Measurements from ENCODE around the gene STX19. TPM values are rescaled to one million over a fixed set of nuclear protein-coding genes. Genes with fewer than 3 reads are reported as not detected.

STX19 gene
- total RNA-seq = not detected in 2 replicates
- not detected in 2 replicates for polyA plus RNA-seq
- 0.15 TPM in 1 of 2 replicates, not detected in the other for polyA plus RNA-seq (2012)
- not detected in 2 replicates for polyA minus RNA-seq (ENCODE audit: low replicate concordance)

GRCh38 chr3:94028093-94028837 lies at the start of gene STX19:
STX19 (minus strand) TSS chr3:94028597; CDS start chr3:94015269, 13,328 bp downstream.
- H4K20me1 ChIP-seq (ENCODE audit: control insufficient read depth, extremely low read depth, insufficient read depth, low read length) = no peaks in the 10 kb centered on the region
- DNase-seq (ENCODE audit: low read depth in 2 of 2) = no peak
- TF ChIP-seq EZH2 (IDR thresholded peaks at IDR 0.05; ENCODE audit: low read length, missing control alignments) (no peak), CTCF (conservative IDR thresholded peaks at IDR 0.05 in 1 of 2, IDR thresholded peaks at IDR 0.05 in 1 of 2; ENCODE audit: low read depth in 1 of 2, low read length in 2 of 2) (no peak)
- no peaks in the 10 kb centered on the region for H3K36me3 ChIP-seq (ENCODE audit: control insufficient read depth, insufficient read depth, low read length)
- no peaks in the 10 kb centered on the region for H3K79me2 ChIP-seq (ENCODE audit: control insufficient read depth, insufficient read depth, low read length)
- no peak within 1 kb of the TSS for H3K9ac ChIP-seq (ENCODE audit: insufficient read depth, low read length)
- no peaks in the 10 kb centered on the region for H3K9me3 ChIP-seq (ENCODE audit: control insufficient read depth, insufficient read depth, low read depth, low read length)
- no peak within 1 kb of the TSS for H3K27ac ChIP-seq (ENCODE audit: insufficient read depth, low read length)
- no peaks in the 10 kb centered on the region for H3K4me1 ChIP-seq (ENCODE audit: control insufficient read depth, extremely low read depth, insufficient read depth, low read length)
- H3K4me2 ChIP-seq (ENCODE audit: extremely low read depth, insufficient read depth, low read length) = no peak within 1 kb of the TSS
- no peak within 1 kb of the TSS for H3K4me3 ChIP-seq (replicated peaks in 1 of 4; ENCODE audit: control extremely low read depth in 1 of 4, insufficient read depth in 1 of 4, low read depth in 3 of 4, low read length in 4 of 4)
- no peak within 1 kb of the TSS for H2AFZ ChIP-seq (ENCODE audit: low read length)
- H3K27me3 ChIP-seq (ENCODE audit: control insufficient read depth, insufficient read depth, low read length) = no peaks in the 10 kb centered on the region

GRCh38 chr3:94076055-94076454 lies 47.7 kb upstream of the STX19 start:
- H3K9me3 ChIP-seq (ENCODE audit: control insufficient read depth, insufficient read depth, low read depth, low read length) = no peaks in the 10 kb centered on the region
- no peak overlapping the region for H3K9ac ChIP-seq (ENCODE audit: insufficient read depth, low read length)
- H2AFZ ChIP-seq (ENCODE audit: low read length) = no peak overlapping the region
- peak in 1 of 2 donors; percentile 74 for DNase-seq (ENCODE audit: low read depth in 2 of 2)
- TF ChIP-seq EZH2 (IDR thresholded peaks at IDR 0.05; ENCODE audit: low read length, missing control alignments) = no peak
- TF ChIP-seq CTCF (conservative IDR thresholded peaks at IDR 0.05 in 1 of 2, IDR thresholded peaks at IDR 0.05 in 1 of 2; ENCODE audit: low read depth in 1 of 2, low read length in 2 of 2) = no peak
- H3K27me3 ChIP-seq (ENCODE audit: control insufficient read depth, insufficient read depth, low read length) = no peaks in the 10 kb centered on the region
- no peak overlapping the region for H3K4me2 ChIP-seq (ENCODE audit: extremely low read depth, insufficient read depth, low read length)
- H3K36me3 ChIP-seq (ENCODE audit: control insufficient read depth, insufficient read depth, low read length) = no peaks in the 10 kb centered on the region
- H3K79me2 ChIP-seq (ENCODE audit: control insufficient read depth, insufficient read depth, low read length) = no peaks in the 10 kb centered on the region
- H3K27ac ChIP-seq (ENCODE audit: insufficient read depth, low read length) = no peak overlapping the region
- no peak overlapping the region for H3K4me3 ChIP-seq (replicated peaks in 1 of 4; ENCODE audit: control extremely low read depth in 1 of 4, insufficient read depth in 1 of 4, low read depth in 3 of 4, low read length in 4 of 4)
- H4K20me1 ChIP-seq (ENCODE audit: control insufficient read depth, extremely low read depth, insufficient read depth, low read length) = no peaks in the 10 kb centered on the region
- H3K4me1 ChIP-seq (ENCODE audit: control insufficient read depth, extremely low read depth, insufficient read depth, low read length) = no peaks in the 10 kb centered on the region

DNA sequence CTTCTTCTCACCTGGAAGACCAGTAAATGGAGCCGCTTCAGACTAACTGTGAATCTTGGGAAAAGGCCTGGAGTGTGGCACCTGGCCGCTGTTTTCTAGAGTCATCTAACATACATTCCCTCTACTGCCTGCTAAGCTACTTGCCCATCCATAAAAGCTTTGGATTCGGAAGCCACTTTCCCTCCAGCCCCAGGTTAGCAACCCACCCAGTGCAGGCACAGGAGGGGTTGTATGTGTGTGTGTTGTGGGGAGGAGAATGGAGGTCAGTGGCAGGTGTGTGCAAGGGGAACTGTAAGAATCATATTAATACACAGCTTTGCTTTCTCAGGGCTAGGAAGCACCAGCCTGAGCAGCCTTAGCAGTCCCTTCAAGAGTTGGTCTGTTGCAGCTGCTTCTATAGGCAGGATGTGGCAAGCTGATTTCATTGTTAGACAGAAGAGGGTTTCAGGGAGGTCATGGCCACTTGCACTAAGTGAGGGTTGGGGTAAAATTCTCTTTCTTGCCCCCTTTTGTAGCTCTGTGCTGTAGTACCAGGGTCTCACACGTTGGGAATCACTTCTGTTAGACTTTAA lies 43.4 kb upstream of the STX19 start:
- no peaks in the 10 kb centered on the region for H3K9me3 ChIP-seq (ENCODE audit: control insufficient read depth, insufficient read depth, low read depth, low read length)
- TF ChIP-seq CTCF (conservative IDR thresholded peaks at IDR 0.05 in 1 of 2, IDR thresholded peaks at IDR 0.05 in 1 of 2; ENCODE audit: low read depth in 1 of 2, low read length in 2 of 2) (no peak), EZH2 (IDR thresholded peaks at IDR 0.05; ENCODE audit: low read length, missing control alignments) (no peak)
- H3K27ac ChIP-seq (ENCODE audit: insufficient read depth, low read length) = no peak overlapping the region
- H2AFZ ChIP-seq (ENCODE audit: low read length) = no peak overlapping the region
- H3K36me3 ChIP-seq (ENCODE audit: control insufficient read depth, insufficient read depth, low read length) = no peaks in the 10 kb centered on the region
- no peak overlapping the region for H3K9ac ChIP-seq (ENCODE audit: insufficient read depth, low read length)
- no peaks in the 10 kb centered on the region for H3K79me2 ChIP-seq (ENCODE audit: control insufficient read depth, insufficient read depth, low read length)
- H3K27me3 ChIP-seq (ENCODE audit: control insufficient read depth, insufficient read depth, low read length) = no peaks in the 10 kb centered on the region
- no peaks in the 10 kb centered on the region for H4K20me1 ChIP-seq (ENCODE audit: control insufficient read depth, extremely low read depth, insufficient read depth, low read length)
- H3K4me2 ChIP-seq (ENCODE audit: extremely low read depth, insufficient read depth, low read length) = no peak overlapping the region
- no peak overlapping the region for H3K4me3 ChIP-seq (replicated peaks in 1 of 4; ENCODE audit: control extremely low read depth in 1 of 4, insufficient read depth in 1 of 4, low read depth in 3 of 4, low read length in 4 of 4)
- no peaks in the 10 kb centered on the region for H3K4me1 ChIP-seq (ENCODE audit: control insufficient read depth, extremely low read depth, insufficient read depth, low read length)
- no peak for DNase-seq (ENCODE audit: low read depth in 2 of 2)

Data from fibroblast of lung (primary cell).